Measurements from ENCODE around the gene PHLPP1.

PHLPP1 gene

DNA sequence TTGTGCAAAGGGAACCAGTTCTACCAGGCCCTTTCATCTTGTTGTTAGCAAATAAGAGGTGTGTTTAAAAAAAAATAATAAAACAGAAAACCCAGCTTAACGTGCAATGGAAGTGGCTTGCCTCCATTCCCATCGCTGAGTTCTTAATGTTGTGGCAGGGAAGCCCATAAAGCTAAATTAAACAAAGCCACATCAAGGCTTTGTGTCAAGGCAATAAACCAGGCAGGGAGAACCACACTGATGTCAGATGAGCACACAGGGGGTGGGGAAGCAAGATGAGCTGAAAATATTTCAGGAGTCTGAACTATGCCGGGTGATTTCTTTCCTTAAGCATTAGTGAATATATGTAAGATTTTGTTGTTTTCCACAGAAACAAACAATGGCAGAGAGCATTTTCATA, 73.5 kb downstream of the PHLPP1 start:
- Histone ChIP-seq H3K27me3 (ENCODE audit: insufficient read depth, low read depth) (no peaks in the 10 kb centered on the region), H4K20me1 (ENCODE audit: insufficient read depth) (no peaks in the 10 kb centered on the region; the same call in 1 of the 2 replicates), H3K36me3 (ENCODE audit: insufficient read depth) (no peaks in the 10 kb centered on the region), H3K79me2 (ENCODE audit: insufficient read depth, low read depth) (peaks cover 15% of the 10 kb centered on the region; the same call in 1 of the 2 replicates), H3K4me2 (no peak overlapping the region), H2AFZ (ENCODE audit: low read depth) (no peak overlapping the region), H3K4me1 (ENCODE audit: low read depth, poor library complexity, severe bottlenecking) (peaks cover 14% of the 10 kb centered on the region), H3K9ac (no peak overlapping the region), H3K27ac (no peak overlapping the region), H3K4me3 (IDR thresholded peaks at IDR 0.05; ENCODE audit: insufficient read depth, low read depth, low read length) (no peak overlapping the region)
- TF ChIP-seq CTCF (conservative IDR thresholded peaks at IDR 0.05; ENCODE audit: low read depth, low read length): no peak

- Histone ChIP-seq H3K4me1 (ENCODE audit: low read depth, poor library complexity, severe bottlenecking) (peaks cover 14% of the 10 kb centered on the region), H3K4me3 (IDR thresholded peaks at IDR 0.05; ENCODE audit: insufficient read depth, low read depth, low read length) (no peak overlapping the region), H3K27ac (no peak overlapping the region), H2AFZ (ENCODE audit: low read depth) (no peak overlapping the region), H4K20me1 (ENCODE audit: insufficient read depth) (no peaks in the 10 kb centered on the region; the same call in 1 of the 2 replicates), H3K36me3 (ENCODE audit: insufficient read depth) (no peaks in the 10 kb centered on the region), H3K79me2 (ENCODE audit: insufficient read depth, low read depth) (peaks cover 11% of the 10 kb centered on the region; the same call in 1 of the 2 replicates), H3K4me2 (no peak overlapping the region), H3K27me3 (ENCODE audit: insufficient read depth, low read depth) (no peaks in the 10 kb centered on the region), H3K9ac (no peak overlapping the region)
- no peak for TF ChIP-seq CTCF (conservative IDR thresholded peaks at IDR 0.05; ENCODE audit: low read depth, low read length)
These were observed 75.8 kb downstream of the PHLPP1 start for GRCh38 chr18:62790871-62791772.

GRCh38 chr18:62792016-62792415, 76.7 kb downstream of the PHLPP1 start:
- Histone ChIP-seq H3K79me2 (ENCODE audit: insufficient read depth, low read depth) (peaks cover 11% of the 10 kb centered on the region; the same call in 1 of the 2 replicates), H3K27me3 (ENCODE audit: insufficient read depth, low read depth) (no peaks in the 10 kb centered on the region), H3K4me3 (IDR thresholded peaks at IDR 0.05; ENCODE audit: insufficient read depth, low read depth, low read length) (no peak overlapping the region), H3K36me3 (ENCODE audit: insufficient read depth) (no peaks in the 10 kb centered on the region), H3K4me2 (no peak overlapping the region), H3K4me1 (ENCODE audit: low read depth, poor library complexity, severe bottlenecking) (peaks cover 14% of the 10 kb centered on the region), H2AFZ (ENCODE audit: low read depth) (no peak overlapping the region), H3K27ac (no peak overlapping the region), H4K20me1 (ENCODE audit: insufficient read depth) (no peaks in the 10 kb centered on the region; the same call in 1 of the 2 replicates), H3K9ac (no peak overlapping the region)
- no peak for TF ChIP-seq CTCF (conservative IDR thresholded peaks at IDR 0.05; ENCODE audit: low read depth, low read length)

GRCh38 chr18:62795813-62796212, 80.5 kb downstream of the PHLPP1 start:
- H4K20me1 ChIP-seq (ENCODE audit: insufficient read depth): no peaks in the 10 kb centered on the region
- no peak overlapping the region for H2AFZ ChIP-seq (ENCODE audit: low read depth)
- peaks cover 12% of the 10 kb centered on the region; the same call in 1 of the 2 replicates for H3K79me2 ChIP-seq (ENCODE audit: insufficient read depth, low read depth)
- peaks cover 20% of the 10 kb centered on the region for H3K4me1 ChIP-seq (ENCODE audit: low read depth, poor library complexity, severe bottlenecking)
- no peak overlapping the region for H3K4me3 ChIP-seq (IDR thresholded peaks at IDR 0.05; ENCODE audit: insufficient read depth, low read depth, low read length)
- H3K36me3 ChIP-seq (ENCODE audit: insufficient read depth): no peaks in the 10 kb centered on the region
- TF ChIP-seq CTCF (conservative IDR thresholded peaks at IDR 0.05; ENCODE audit: low read depth, low read length): no peak
- no peak overlapping the region for H3K4me2 ChIP-seq
- no peak overlapping the region for H3K9ac ChIP-seq
- no peak overlapping the region for H3K27ac ChIP-seq
- H3K27me3 ChIP-seq (ENCODE audit: insufficient read depth, low read depth): no peaks in the 10 kb centered on the region

Data from KMS-11 (cell line).